Kidney (tissue), 14 donors: ENCODE results near the gene CNTN5. TPM values are rescaled to one million over a fixed set of nuclear protein-coding genes. Genes with fewer than 3 reads are reported as not detected.

ENCODE experiments used
- DNase-seq, 5 donors: peaks; one replicate each; pipeline ENCODE4 v3.0.0-alpha.2; 2013 to 2020
- FAIRE-seq: peaks from 2 replicates; lab custom pipeline; 2012; peaks lifted over from hg19 to GRCh38; lab: Jason Lieb, UNC
- H3K27ac ChIP-seq, 2 donors: one replicate each; pipeline ENCODE4 v1.7.0; 2013; ENCODE audit warnings: low read depth in 2 of 2, low read length in 2 of 2, inconsistent platforms in 1 of 2
- H3K27me3 ChIP-seq: one replicate; pipeline ENCODE4 v1.7.1; 2013; ENCODE audit warnings: low read length, inconsistent platforms; ENCODE audit not compliant: control insufficient read depth, insufficient read depth
- H3K36me3 ChIP-seq, 3 donors: one replicate each; pipeline versions ENCODE4 v1.7.0 to v1.7.1; 2013; ENCODE audit warnings: low read length in 3 of 3, control low read depth in 1 of 3, inconsistent platforms in 1 of 3; ENCODE audit not compliant: insufficient read depth in 3 of 3, control insufficient read depth in 2 of 3
- H3K4me1 ChIP-seq, 3 donors: one replicate each; pipeline versions ENCODE4 v1.7.0 to v1.7.1; 2013; ENCODE audit warnings: low read length in 3 of 3, inconsistent platforms in 1 of 3, low read depth in 1 of 3; ENCODE audit not compliant: control insufficient read depth in 2 of 3, insufficient read depth in 2 of 3
- H3K4me3 ChIP-seq, 3 donors: one replicate each; pipeline versions ENCODE4 v1.7.0 to v1.8.1; 2013; ENCODE audit warnings: low read length in 3 of 3, control low read depth in 1 of 3, inconsistent platforms in 1 of 3
- H3K9ac ChIP-seq, 3 donors: one replicate each; pipeline versions ENCODE4 v1.7.0 to v1.7.1; 2013; ENCODE audit warnings: low read length in 3 of 3, control low read depth in 1 of 3, inconsistent platforms in 1 of 3
- H3K9me3 ChIP-seq, 3 donors: one replicate each; pipeline versions ENCODE4 v1.7.0 to v1.7.1; 2013; ENCODE audit warnings: low read length in 3 of 3, control low read depth in 1 of 3, inconsistent platforms in 1 of 3; ENCODE audit not compliant: control insufficient read depth in 2 of 3, insufficient read depth in 1 of 3
- intact Hi-C: fragments of 100-400 bp; cut with DNase I; formaldehyde crosslinking; loops from one replicate; pipeline ENCODE4 v1.11.1; 2022
- polyA plus RNA-seq: library from polyadenylated mRNA; stranded (reverse); fragments of 350-450 nt; fragmentation: Illumina TruSeq; extraction: RNeasy Lipid Tissue Mini Kit (QIAGEN cat#74804); gene quantifications from one replicate; pipeline ENCODE4 v1.2.3, GENCODE V29; 2014; ENCODE audit warnings: low read depth, low replicate concordance; ENCODE audit not compliant: insufficient read depth
- total RNA-seq: library from RNA; stranded (reverse); fragmentation: NEBNext Ultra II Directional; extraction: Animal tissue kit (Norgen Biotek cat#: 25700); gene quantifications from one replicate; pipeline ENCODE4 v1.2.1, GENCODE V29; 2021
- TF ChIP-seq, protein P1 (sequence below): IDR thresholded peaks from 3 replicates; pipeline ENCODE4 v1.5.1; 2012; ENCODE audit warnings: mild to moderate bottlenecking, moderate library complexity, borderline replicate concordance; ENCODE audit not compliant: insufficient read depth; ENCODE audit errors: extremely low read depth
- donor health status: control.
- donor health status: control.
- donor health status: control.
- donor health status: control.
- donor health status: control.
- donor health status: DM: yes; HTN: yes; CAD: no.
- donor health status: Normal renal cell carcinoma (clear cell type).

Gene CNTN5
- total and polyA plus RNA-seq, 2 donors from 2014 or later = 0.11 to 0.66 TPM

DNA sequence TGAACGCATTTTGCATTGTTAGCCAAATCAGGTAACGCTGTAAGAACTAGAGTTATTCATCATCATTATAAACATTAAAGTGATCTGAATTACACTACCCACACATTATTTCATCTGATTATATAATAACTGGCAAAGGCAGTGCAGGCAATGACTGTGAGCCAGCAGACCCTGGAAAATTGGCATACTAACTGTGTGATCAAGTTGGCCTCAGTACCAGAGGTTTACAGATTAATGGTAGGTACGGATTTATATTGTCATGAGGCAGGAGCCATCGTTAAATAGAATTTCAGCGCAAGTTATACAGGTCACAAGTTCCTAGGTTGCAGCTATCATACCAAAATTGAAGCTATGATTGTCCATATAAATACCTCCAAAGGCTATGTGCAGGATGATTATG lies 225.4 kb downstream of the CNTN5 start:
- no peak for FAIRE-seq

DNA sequence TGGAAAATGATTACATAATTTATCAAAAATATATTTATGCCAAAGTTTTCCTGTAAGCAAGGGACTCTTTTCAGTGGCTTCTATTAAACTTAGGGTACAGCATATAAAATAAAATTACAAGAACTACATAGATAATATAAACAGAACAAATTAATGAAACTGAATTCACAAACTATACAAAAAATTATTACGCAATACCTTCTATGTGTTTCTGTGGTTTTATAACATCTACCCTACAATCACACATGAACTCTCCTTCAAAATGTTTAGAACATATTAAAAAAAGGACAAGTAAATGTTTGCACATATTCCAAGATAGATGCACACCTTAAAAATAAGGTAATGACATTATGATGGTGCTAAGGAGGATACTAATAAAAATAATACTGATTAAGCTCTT lies 235.9 kb downstream of the CNTN5 start:
- intact Hi-C loops = no loop called here
- H3K4me1 ChIP-seq = no peaks in the 10 kb centered on the region
- no peaks in the 10 kb centered on the region for H3K36me3 ChIP-seq
- H3K27me3 ChIP-seq = no peaks in the 10 kb centered on the region
- TF ChIP-seq, protein P1, sequence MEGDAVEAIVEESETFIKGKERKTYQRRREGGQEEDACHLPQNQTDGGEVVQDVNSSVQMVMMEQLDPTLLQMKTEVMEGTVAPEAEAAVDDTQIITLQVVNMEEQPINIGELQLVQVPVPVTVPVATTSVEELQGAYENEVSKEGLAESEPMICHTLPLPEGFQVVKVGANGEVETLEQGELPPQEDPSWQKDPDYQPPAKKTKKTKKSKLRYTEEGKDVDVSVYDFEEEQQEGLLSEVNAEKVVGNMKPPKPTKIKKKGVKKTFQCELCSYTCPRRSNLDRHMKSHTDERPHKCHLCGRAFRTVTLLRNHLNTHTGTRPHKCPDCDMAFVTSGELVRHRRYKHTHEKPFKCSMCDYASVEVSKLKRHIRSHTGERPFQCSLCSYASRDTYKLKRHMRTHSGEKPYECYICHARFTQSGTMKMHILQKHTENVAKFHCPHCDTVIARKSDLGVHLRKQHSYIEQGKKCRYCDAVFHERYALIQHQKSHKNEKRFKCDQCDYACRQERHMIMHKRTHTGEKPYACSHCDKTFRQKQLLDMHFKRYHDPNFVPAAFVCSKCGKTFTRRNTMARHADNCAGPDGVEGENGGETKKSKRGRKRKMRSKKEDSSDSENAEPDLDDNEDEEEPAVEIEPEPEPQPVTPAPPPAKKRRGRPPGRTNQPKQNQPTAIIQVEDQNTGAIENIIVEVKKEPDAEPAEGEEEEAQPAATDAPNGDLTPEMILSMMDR = no peak
- DNase-seq (no peak), FAIRE-seq (peak; percentile 3)
- H3K9ac ChIP-seq = no peak overlapping the region
- H3K27ac ChIP-seq = no peak overlapping the region
- no peak overlapping the region for H3K4me3 ChIP-seq
- no peaks in the 10 kb centered on the region for H3K9me3 ChIP-seq

More for the DNA sequence above, 225.4 kb downstream of the CNTN5 start:
- intact Hi-C loops = no loop called here
- Histone ChIP-seq H3K4me1 (no peaks in the 10 kb centered on the region), H3K27ac (no peak overlapping the region), H3K36me3 (no peaks in the 10 kb centered on the region), H3K9ac (no peak overlapping the region), H3K9me3 (no peaks in the 10 kb centered on the region), H3K4me3 (no peak overlapping the region), H3K27me3 (no peaks in the 10 kb centered on the region)
- TF ChIP-seq, protein P1 = no peak
- no peak for DNase-seq

DNA sequence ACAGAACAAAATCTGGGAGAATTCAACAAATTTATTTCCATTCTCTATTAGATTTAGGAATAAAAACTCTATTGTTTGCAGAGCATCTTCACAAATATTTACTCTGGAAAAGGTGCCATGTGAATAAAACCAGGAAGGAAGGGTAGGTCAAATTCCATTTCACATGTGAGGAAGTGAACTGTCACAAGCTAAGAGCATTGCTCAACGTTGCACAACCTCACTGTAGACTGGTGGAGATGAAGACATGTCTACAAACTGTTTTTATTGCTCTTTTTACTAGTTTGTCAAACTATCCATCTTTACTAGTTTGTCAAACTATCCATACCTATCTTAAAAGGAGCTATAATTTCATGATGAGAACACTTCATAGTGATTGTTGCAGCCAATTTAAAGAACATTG lies 236.4 kb downstream of the CNTN5 start:
- intact Hi-C loops = no loop called here
- no peak overlapping the region for H3K4me3 ChIP-seq
- no peaks in the 10 kb centered on the region for H3K36me3 ChIP-seq
- FAIRE-seq (no peak), DNase-seq (no peak)
- no peaks in the 10 kb centered on the region for H3K27me3 ChIP-seq
- no peak overlapping the region for H3K9ac ChIP-seq
- H3K9me3 ChIP-seq = no peaks in the 10 kb centered on the region
- TF ChIP-seq, protein P1 = no peak
- H3K4me1 ChIP-seq = no peaks in the 10 kb centered on the region
- no peak overlapping the region for H3K27ac ChIP-seq

DNA sequence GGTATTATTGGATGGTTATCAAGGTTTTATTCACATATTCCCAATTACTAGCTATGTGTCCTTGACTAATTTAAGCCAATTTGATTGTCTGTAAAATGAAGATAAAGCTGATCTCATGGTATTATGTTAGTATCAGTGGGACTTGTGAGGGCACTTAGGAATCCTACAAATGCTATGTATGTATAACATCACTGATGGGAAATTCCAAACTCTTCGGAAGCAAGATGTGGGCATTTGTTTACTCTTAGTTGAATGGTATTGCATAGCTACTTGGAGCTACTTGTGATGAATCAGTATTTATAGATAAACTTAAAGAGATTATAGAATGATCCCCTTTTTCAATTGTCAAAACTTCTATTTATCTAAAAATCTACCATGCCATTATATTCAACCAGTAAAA lies 239.9 kb downstream of the CNTN5 start:
- H3K27ac ChIP-seq = no peak overlapping the region
- H3K4me3 ChIP-seq = no peak overlapping the region
- TF ChIP-seq, protein P1 = no peak
- H3K9me3 ChIP-seq = no peaks in the 10 kb centered on the region
- intact Hi-C loops = no loop called here
- no peaks in the 10 kb centered on the region for H3K4me1 ChIP-seq
- no peak for DNase-seq
- no peaks in the 10 kb centered on the region for H3K36me3 ChIP-seq
- H3K9ac ChIP-seq = no peak overlapping the region
- no peak for FAIRE-seq
- no peaks in the 10 kb centered on the region for H3K27me3 ChIP-seq
